ENCODE data around the gene ZNF646.

Gene ZNF646, protein sequence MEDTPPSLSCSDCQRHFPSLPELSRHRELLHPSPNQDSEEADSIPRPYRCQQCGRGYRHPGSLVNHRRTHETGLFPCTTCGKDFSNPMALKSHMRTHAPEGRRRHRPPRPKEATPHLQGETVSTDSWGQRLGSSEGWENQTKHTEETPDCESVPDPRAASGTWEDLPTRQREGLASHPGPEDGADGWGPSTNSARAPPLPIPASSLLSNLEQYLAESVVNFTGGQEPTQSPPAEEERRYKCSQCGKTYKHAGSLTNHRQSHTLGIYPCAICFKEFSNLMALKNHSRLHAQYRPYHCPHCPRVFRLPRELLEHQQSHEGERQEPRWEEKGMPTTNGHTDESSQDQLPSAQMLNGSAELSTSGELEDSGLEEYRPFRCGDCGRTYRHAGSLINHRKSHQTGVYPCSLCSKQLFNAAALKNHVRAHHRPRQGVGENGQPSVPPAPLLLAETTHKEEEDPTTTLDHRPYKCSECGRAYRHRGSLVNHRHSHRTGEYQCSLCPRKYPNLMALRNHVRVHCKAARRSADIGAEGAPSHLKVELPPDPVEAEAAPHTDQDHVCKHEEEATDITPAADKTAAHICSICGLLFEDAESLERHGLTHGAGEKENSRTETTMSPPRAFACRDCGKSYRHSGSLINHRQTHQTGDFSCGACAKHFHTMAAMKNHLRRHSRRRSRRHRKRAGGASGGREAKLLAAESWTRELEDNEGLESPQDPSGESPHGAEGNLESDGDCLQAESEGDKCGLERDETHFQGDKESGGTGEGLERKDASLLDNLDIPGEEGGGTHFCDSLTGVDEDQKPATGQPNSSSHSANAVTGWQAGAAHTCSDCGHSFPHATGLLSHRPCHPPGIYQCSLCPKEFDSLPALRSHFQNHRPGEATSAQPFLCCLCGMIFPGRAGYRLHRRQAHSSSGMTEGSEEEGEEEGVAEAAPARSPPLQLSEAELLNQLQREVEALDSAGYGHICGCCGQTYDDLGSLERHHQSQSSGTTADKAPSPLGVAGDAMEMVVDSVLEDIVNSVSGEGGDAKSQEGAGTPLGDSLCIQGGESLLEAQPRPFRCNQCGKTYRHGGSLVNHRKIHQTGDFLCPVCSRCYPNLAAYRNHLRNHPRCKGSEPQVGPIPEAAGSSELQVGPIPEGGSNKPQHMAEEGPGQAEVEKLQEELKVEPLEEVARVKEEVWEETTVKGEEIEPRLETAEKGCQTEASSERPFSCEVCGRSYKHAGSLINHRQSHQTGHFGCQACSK (N-terminal part only)

DNA sequence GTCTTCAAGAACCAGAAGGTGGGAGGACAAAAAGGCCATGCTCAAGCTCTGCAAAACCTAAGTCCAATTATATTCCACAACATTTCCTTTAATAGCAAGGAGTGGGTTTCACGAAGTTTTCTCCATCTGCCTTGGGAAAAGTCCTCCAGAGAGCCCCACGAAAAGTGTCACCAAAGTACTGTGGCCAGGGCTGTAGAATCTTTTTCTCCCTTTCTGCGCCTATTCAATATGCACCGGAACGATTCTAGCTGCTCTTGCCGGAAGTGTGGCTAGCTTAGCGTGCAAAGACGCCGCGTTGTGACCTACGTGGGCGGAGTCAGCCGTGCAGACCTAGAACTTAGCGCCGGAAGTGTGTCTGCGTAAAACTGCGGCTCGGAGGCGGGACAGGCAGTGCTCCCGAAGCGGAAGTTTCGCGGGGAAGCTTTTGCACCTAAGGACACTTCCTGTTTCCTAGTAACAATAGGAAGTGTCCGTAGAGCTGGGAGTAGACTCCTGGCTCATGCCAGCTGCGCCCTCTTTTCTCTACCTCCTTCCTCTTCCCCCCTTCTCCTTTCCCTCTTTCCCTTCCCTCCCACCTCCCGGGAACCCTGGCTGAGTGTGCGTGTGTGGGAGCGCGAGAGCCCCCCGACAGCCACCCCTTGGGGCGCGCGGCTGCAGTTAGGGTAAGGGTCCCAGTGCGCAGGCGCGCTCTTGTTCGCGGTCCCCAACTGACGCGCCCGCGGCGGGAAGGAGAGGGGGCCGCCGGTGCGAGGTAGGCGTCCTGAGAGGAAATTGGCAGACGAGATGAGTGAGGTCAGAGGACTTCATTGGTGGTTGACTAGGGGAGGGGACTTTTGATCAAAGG is at the start of gene ZNF646, which contains the start of gene ZNF668:
TSS of gene ZNF646 (plus strand) at position 453 of the 844 bp plus-strand sequence. CDS start 1,903 bp downstream, outside the sequence.
TSS of gene ZNF668 (minus strand) at position 271 of the 844 bp plus-strand sequence. CDS start 9,781 bp downstream, outside the sequence.
- peak; percentile 99 for DNase-seq

DNA sequence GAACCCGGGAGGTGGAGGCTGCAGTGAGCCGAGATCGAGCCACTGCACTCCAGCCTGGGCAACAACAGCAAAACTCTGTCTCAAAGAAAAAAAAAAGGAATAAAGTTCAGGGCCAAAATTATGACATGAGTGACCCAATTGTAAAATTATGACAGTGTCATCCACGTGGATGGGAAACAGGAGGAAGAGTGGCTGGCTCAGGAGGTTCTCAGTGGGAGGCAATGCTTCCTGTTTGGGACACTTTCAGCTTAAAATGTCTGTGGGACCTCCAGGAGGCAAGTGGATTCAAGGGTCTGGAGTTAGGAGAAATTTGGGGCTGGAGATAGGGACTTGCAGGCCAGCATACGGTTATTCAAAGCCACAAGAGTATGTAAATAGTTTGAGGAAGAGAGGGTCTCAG is 48.9 kb upstream of the ZNF646 start:
- DNase-seq, result no peak

DNA sequence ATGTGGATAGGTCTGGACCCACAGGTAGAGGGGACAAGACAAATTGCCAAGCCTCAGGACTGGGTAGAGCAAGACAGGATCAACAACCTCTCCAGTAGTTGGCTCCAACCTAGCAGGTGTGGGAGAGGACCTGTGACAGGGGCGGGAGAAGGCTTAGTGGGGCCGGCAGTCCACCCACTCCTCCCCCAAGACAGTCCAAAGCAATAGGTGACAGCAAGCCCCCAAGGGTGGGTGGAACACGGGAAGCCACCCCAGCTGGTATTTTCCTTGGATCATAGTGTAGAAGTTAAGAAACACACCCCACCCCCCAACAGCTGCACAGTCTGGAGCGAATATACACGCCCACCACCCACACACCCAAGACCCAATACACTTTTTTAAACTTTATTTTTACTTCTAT is 45.0 kb upstream of the ZNF646 start:
- DNase-seq, result no peak

DNA sequence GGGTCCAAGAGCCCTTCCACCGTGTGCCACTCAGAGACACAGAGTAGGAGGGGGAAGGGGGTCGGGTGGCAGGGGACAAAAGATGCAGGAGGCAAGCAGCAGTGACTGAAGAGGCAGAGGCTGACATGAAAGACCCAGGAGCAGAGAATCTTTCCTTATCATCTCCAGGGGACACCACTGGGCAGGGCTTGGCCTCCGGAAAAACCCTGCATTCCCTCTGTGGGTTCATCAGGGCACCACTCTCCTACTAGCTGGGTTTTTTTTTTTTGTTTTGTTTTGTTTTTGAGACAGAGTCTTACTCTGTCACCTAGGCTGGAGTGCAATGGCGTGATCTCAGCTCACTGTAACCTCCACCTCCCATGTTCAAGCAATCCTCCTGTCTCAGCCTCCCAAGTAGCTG is 42.9 kb upstream of the ZNF646 start:
- no peak for DNase-seq

DNA sequence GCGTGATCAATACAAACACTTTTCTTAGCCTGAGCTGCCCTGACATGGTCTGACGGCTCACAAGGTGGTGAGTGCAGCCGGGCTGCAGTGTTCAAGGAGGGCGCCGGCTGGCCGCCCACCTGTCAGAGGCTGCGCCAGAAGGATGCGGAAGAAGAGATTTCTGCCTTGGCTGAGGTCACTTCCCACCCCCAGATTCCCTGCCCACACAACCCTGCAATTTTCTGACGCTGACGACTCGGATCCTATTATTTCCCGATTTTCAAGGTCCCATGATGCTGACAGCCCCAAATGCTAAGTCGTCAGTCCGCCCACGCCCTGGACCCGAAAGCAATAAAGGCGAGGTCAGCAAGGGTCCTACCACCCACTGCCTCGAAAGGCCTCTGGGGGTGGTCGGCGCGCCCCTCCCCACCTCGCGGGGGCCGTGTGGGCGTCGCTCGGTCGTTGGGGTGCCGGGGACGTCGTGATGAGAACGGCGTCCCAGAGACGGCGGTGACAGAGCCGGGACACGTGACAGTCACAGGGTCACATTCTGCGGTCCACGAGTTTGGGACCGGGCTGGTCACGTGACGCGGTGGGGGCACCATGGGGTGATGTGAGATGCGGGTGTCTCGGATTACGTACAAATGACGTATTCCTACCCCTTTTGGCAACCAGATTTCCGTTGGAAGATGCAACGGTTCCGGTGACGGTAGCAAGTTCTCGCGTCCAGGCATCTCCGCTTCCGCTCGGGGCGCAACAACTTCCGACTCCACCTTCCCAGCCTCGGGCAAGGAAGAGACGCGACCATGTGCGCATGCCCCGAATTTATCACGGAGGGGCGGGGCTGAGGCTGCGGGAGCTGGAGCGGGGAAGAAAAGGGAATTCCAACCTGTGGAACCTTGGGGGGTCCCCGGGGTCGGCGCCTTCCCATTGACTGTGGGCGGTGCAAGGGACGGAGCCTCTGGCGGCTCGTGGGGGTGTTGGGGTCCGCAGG is 41.2 kb upstream of the ZNF646 start, which contains the start of gene STX4:
TSS of gene STX4 (plus strand) at position 823 of the 973 bp plus-strand sequence. CDS start 248 bp downstream, outside the sequence.
- peak; percentile 94 for DNase-seq

DNA sequence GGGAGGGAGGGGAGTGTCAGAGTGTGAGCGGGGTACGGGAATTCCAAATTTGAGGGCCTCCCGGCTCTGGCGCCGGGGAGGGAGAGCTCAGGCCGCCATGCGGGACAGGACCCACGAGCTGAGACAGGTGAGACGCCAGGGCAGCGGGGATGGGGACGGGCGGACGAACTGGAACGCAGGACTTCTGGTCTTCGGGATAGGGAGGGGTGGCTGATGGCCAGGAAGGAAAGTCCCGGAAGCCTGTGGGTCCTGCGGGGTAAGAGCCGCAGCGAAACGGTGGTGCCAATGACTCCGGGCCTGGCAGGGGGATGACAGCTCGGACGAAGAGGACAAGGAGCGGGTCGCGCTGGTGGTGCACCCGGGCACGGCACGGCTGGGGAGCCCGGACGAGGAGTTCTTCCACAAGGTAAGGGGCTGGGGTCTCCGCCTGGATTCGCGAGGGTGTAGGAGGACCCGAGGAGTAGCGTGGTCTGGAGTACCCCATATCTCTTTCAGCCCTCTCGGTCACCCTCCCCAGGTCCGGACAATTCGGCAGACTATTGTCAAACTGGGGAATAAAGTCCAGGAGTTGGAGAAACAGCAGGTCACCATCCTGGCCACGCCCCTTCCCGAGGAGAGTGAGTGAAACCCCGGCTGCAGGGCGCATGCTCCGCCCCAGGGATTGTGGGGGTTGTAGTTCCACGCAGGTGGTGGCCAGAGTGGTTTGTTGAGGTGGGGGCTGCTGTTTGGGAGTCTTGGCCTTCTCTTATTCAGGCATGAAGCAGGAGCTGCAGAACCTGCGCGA is 40.3 kb upstream of the ZNF646 start:
- peak; percentile 86 for DNase-seq

DNA sequence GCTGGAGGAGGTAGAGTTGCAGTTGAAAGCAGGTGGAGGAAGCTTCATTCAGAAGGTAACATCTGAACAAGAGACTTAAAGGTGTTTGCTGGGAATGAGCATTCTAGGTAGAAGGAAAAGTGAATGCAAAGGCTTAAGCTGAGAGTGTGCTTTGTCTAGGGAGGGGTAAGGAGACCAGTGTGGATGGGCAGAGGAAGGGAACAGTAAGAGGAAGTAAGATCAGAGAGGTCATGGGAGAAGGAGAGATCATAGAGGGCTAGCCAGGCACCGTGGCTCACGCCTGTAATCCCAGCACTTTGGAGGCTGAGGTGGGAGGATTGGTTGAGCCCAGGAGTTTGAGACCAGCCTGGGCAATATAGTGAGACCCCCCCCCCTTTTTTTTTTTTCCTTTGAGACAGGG is 37.5 kb upstream of the ZNF646 start:
- no peak for DNase-seq

DNA sequence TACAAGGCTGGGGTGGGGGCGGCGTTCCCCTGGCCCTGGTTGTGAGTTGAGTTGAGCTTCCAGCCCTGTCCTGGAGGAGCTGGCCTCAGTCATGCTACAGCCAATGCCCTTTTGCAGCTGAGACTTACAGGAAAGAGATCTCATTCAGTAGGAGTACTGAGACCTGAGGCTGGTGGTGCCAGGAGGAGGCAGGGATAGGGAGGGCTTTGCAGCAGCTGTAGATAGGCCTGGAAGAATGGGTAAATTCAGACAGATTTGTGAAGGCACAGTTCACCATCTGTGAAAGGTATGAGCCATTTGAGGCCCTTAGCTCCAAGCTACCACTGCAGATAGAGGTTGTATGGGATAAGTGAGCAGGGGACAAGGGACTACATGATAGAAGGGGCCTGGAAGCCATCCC is 35.2 kb upstream of the ZNF646 start:
- no peak for DNase-seq

DNA sequence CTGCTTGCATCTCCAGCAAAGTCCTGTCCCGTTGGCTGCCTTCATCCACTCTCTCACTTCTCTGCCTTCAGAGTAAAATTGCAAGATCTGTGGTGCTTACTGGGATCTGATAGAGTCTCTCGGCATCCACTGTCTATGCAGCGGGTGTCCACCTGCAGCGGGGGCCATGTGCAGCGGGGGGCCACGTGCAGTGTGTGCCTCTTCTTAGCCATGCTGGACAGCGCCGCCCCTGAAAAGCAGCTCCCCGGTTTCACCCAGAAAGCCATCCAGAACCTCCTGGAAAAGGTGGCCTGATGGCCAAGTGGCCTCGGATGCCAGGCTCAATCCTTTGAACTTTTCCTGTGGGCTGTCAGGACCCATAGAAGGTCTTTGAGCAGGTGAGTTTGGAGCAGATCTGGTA is 31.4 kb upstream of the ZNF646 start:
- no peak for DNase-seq

DNA sequence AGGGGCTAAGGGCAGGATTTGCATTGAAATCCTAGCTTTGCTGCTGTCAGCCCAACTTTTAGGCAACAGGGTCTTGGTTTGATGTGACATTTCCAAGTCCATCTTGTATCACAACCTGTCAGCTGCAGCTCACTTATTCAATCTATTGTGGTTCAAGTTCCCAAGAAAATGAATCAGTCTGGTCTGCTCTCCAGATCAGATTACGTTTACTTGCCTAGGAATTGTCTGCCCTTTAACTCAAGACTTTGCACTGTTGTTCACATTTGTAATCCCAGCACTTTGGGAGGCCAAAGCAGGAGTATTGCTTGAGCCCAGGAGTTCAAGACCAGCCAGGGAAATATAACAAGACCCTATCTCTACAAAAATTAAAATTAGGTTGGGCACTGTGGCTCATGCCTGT is 30.9 kb upstream of the ZNF646 start:
- DNase-seq, result no peak

DNA sequence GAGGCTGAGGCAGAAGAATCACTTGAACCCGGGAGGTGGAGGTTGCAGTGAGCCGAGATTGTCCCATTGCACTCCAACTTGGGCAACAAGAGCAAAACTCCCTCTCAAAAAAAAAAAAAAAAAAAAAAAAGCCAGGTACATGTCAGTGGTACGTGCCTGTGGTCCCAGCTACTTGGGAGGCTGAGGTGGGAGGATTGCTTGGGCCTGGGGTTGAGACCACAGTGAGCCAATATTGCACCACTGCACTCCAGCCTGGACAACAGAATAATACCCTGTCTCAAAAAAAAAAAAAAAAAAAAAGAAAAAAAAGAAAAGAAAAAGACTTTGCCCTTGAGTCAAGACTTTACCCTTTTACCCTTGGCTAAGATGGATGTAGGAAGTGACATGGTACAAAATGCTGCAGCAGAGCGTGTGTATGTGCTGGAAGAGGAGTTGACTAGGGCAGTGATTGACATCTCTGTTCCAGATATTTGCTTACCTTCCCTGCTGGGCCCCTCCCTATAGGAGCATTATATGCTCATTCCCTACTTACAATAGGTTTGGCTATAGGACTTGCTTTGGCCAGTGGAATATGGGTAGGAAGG is 30.2 kb upstream of the ZNF646 start:
- DNase-seq, result no peak

DNA sequence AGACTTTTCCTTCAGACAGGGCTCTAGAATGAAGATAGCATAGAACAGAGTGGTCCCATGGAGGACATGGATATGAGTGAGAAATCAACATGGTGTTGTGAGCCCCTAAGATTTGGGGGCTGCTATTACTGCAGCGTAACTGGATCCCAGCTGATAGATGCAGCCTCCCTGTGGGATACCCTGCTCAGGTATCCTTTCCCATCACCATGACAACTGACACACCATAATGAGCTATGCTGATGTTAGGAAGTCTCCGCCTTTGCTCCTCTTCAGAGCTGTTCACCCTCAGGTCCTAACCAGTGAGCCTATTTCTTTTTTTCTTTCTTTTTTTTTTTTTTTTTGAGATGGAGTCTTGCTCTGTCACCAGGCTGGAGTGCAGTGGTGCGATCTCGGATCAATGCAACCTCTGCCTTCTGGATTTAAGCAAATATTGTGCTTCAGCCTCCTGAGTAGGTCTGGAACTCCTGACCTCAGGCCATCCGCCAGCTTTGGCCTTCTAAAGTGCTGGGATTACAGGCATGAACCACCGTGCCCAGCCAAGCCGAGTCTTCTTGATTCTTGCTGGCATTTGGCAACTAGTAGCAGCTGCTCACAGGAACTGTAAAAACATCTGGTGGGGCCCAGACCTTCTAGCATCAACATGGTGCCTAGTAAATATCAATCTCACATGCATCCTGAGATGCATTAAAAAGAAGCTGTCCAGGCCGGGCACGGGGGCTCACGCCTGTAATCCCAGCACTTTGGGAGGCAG is 23.8 kb upstream of the ZNF646 start:
- peak; percentile 12 for DNase-seq

DNA sequence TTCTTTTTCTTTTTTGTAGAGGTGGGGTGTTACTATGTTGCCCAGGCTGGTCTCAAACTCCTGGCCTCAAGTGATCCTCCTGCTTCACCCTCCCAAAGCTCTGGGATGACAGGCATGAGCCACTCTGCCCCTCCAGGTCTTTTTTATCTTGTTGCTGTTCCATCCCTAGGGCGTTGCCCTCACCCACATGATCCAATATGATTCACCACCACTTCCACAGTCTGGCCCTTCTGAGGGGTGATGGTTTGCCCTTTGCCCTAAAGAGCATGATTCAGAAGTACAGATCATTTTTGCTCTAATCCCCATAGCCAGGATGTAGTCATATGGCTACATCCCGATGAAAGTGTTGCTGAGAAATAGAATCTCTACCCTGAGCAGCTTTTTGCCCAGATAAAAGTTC is 22.1 kb upstream of the ZNF646 start:
- DNase-seq, result peak; percentile 59

DNA sequence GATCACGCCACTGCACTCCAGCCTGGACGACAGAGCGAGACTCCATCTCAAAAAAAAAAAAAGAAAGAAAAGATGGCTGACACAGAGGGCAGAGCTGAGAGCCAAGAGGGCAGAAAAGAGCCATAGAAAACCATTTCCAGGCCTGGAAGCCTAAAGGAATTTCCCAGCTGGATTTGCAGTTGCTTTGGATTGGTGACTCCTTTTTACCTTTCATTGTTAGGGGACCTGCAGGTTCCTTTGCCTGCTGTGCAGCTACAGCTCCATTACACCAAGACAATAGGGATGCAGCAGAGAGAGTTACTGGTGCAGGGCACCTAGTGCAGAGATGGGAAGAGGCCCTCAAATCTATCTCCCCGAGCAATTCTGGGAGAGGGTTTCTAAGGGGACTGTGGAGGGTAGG is 18.6 kb upstream of the ZNF646 start:
- DNase-seq, result no peak

DNA sequence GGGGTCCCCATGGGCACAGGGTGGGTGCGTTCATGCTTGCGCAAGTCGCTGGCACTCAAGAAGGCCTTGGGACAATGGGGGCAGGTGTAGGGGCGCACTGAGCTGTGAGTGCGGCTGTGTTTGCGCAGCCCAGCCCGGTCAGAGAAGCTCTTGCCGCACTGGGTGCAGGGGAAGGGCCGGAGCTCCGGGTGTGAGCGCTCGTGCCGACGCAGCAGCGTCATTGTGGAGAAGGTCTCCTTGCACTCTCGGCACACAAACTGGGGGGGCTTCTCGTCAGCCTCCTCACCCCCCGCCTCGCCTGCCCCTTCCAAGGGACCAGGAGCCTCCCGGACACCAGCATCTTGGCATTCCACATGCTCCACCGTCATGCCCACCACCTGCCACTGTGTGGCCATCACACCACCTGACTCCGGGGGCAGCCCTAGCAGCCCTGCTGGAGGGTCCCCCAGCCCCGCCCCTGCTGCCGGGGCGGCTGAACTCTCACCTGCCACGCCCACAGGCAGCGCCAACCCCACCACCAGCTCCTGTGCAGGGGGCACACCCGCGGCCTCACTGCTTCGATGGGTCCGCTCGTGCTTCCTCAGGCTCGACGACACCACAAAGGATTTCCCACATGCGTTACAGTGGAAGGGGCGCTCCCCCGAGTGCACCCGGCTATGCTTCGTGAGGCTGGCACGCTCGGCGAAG is 13.0 kb upstream of the ZNF646 start:
- no peak for DNase-seq

DNA sequence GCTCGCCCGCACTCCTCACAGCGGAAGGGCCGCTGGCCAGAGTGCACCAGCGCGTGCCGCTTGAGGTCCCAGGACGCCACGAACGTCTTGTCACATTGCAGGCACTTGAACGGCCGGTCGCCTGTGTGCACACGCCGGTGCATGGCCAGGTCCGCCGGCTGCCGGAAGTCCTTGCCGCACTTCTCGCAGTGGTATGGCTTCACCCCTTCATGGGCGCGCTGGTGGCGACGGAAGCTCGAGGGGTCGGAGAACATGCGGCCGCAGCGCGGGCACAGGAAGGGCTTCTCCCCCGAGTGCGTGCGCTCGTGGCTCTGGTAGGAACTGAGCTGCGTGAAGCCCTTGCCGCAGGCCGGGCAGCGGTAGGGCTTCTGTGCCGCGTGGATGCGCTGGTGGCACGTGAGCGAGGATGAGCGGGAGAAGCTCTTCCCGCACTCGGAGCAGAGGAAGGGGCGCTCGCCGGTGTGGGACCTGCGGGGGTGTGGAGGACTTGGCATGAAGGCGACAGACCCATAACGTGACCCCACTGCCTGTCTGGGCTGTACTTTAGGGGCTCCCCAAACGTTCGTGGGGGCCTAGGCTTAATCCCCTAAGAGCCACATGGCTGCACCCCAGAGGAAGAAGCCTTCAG is 12.3 kb upstream of the ZNF646 start:
- DNase-seq, result no peak

DNA sequence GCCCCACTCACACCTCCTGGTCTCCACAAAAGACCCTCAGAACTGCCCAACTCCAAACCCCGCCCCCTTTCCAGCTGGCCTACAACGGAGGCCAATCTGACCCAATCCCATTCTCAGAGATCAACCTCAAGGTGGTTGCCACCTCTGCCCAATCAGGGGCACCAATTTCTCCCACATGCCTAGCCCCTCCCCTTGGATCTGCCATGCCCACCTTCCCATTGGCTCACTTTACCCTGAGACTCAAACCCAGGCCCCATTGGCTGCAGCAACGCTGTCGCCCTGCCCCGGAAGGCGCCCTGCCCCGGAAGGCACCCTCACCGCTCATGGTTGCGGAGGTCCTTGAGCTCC is 10.8 kb upstream of the ZNF646 start:
- no peak for DNase-seq

Data from DMS53 (cell line).